CD14-positive monocyte (primary cell): ENCODE data around the gene SIX2. TPM values are rescaled to one million over a fixed set of nuclear protein-coding genes. Genes with fewer than 3 reads are reported as not detected.

Experiments
- DNase-seq, 3 donors: peaks; one replicate each; pipeline ENCODE4 v3.0.0-alpha.2; 2011 to 2022
- H2AFZ ChIP-seq: 2 replicates; pipeline ENCODE4 v1.6.0; 2012; ENCODE audit warnings: mild to moderate bottlenecking, low read depth, low read length, inconsistent platforms; ENCODE audit not compliant: insufficient read depth, poor library complexity, severe bottlenecking
- H3K27ac ChIP-seq, 2 donors: 1 replicate in 1 of 2; 2 replicates in 1 of 2; pipeline ENCODE4 v1.5.1; 2012 to 2013; ENCODE audit warnings: low read length in 2 of 2, control low read depth in 1 of 2, inconsistent platforms in 1 of 2, low read depth in 1 of 2, mild to moderate bottlenecking in 1 of 2
- H3K27me3 ChIP-seq, 2 donors: one replicate each; pipeline versions ENCODE4 v1.6.0 to v1.6.1; 2011 to 2013; ENCODE audit warnings: low read length in 2 of 2; ENCODE audit not compliant: control insufficient read depth in 2 of 2, insufficient read depth in 2 of 2
- H3K36me3 ChIP-seq, 2 donors: replicated peaks in 1 of 2; 1 replicate in 1 of 2; 2 replicates in 1 of 2; pipeline versions ENCODE4 v1.5.1 to v1.6.1; 2012 to 2013; ENCODE audit warnings: low read length in 2 of 2, control low read depth in 1 of 2, inconsistent platforms in 1 of 2, mild to moderate bottlenecking in 1 of 2; ENCODE audit not compliant: insufficient read depth in 2 of 2, control insufficient read depth in 1 of 2
- H3K4me1 ChIP-seq, 2 donors: 1 replicate in 1 of 2; 2 replicates in 1 of 2; pipeline versions ENCODE4 v1.5.1 to v1.6.1; 2012 to 2013; ENCODE audit warnings: low read length in 2 of 2, control low read depth in 1 of 2, inconsistent platforms in 1 of 2, mild to moderate bottlenecking in 1 of 2, moderate library complexity in 1 of 2; ENCODE audit not compliant: insufficient read depth in 2 of 2, control insufficient read depth in 1 of 2
- H3K4me2 ChIP-seq: replicated peaks from 2 replicates; pipeline ENCODE3; 2012; ENCODE audit warnings: low read length, moderate library complexity, mild to moderate bottlenecking; ENCODE audit not compliant: poor library complexity, severe bottlenecking; ENCODE audit errors: extremely low read depth
- H3K4me3 ChIP-seq, 3 experiments: fragments of 200-600 bp in 1 of 3; sonication (generic) in 1 of 3; replicated peaks in 1 of 3; 1 replicate in 2 of 3; 2 replicates in 1 of 3; pipeline ENCODE4 v1.5.1; 2011 to 2013; ENCODE audit warnings: low read length in 3 of 3, mild to moderate bottlenecking in 3 of 3, control low read depth in 2 of 3, low read depth in 2 of 3, inconsistent platforms in 1 of 3, moderate library complexity in 1 of 3
- H3K79me2 ChIP-seq: 2 replicates; pipeline ENCODE4 v1.6.0; 2012; ENCODE audit warnings: mild to moderate bottlenecking, control low read depth, inconsistent platforms, low read length, moderate library complexity; ENCODE audit not compliant: insufficient read depth
- H3K9ac ChIP-seq: 2 replicates; pipeline ENCODE4 v1.6.0; 2017; ENCODE audit warnings: low read length, mild to moderate bottlenecking; ENCODE audit not compliant: insufficient read depth, poor library complexity, severe bottlenecking
- H3K9me3 ChIP-seq, 2 donors: replicated peaks in 1 of 2; 1 replicate in 1 of 2; 2 replicates in 1 of 2; pipeline versions ENCODE4 v1.5.1 to v1.6.1; 2012 to 2013; ENCODE audit warnings: low read length in 2 of 2, control low read depth in 1 of 2; ENCODE audit not compliant: control insufficient read depth in 1 of 2, insufficient read depth in 1 of 2
- H4K20me1 ChIP-seq: 2 replicates; pipeline ENCODE4 v1.6.0; 2012; ENCODE audit warnings: mild to moderate bottlenecking, low read length, control low read depth, moderate library complexity; ENCODE audit not compliant: insufficient read depth
- H3K27ac Mint-ChIP-seq, 7 donors: one replicate each; pipeline ENCODE4 v1.8.0; 2020; ENCODE audit warnings: mild to moderate bottlenecking in 7 of 7, mixed read lengths in 7 of 7, moderate library complexity in 6 of 7, inconsistent platforms in 2 of 7
- H3K27me3 Mint-ChIP-seq, 3 donors: one replicate each; pipeline ENCODE4 v1.8.0; 2021 to 2022; ENCODE audit warnings: low read depth in 3 of 3, mild to moderate bottlenecking in 3 of 3, mixed read lengths in 3 of 3, moderate library complexity in 3 of 3, inconsistent platforms in 1 of 3
- H3K36me3 Mint-ChIP-seq, 2 donors: one replicate each; pipeline ENCODE4 v1.8.0; 2020; ENCODE audit warnings: mixed read lengths in 2 of 2, inconsistent platforms in 1 of 2, mild to moderate bottlenecking in 1 of 2
- H3K4me1 Mint-ChIP-seq: one replicate; pipeline ENCODE4 v1.8.0; 2020; ENCODE audit warnings: mild to moderate bottlenecking, mixed read lengths
- H3K4me3 Mint-ChIP-seq, 2 donors: one replicate each; pipeline ENCODE4 v1.8.0; 2020; ENCODE audit warnings: mild to moderate bottlenecking in 2 of 2, mixed read lengths in 2 of 2, moderate library complexity in 1 of 2
- H3K9me3 Mint-ChIP-seq, 7 donors: one replicate each; pipeline ENCODE4 v1.8.0; 2020 to 2022; ENCODE audit warnings: mixed read lengths in 7 of 7, mild to moderate bottlenecking in 6 of 7, moderate library complexity in 6 of 7, inconsistent platforms in 2 of 7
- WGBS: methylation state at CpG from one replicate; pipeline ENCODE4 v1.1.5; 2013; ENCODE audit warnings: missing lambda C conversion rate; ENCODE audit not compliant: insufficient coverage; 5-methylcytosine and 5-hydroxymethylcytosine counted together
- intact Hi-C, 2 donors: fragments of 100-400 bp; cut with micrococcal nuclease; formaldehyde crosslinking; loops; one replicate each; pipeline versions ENCODE4 v1.15.0 to v1.15.1; 2023
- polyA plus RNA-seq, 3 donors: library from polyadenylated mRNA; depleted of rRNA in 1 of 3; unstranded in 2 of 3; stranded (reverse) in 1 of 3; fragments of 300-500 nt in 2 of 3; fragments of >200 nt in 1 of 3; fragmentation: Illumina TruSeq in 2 of 3; gene quantifications; 1 replicate in 2 of 3; 2 replicates in 1 of 3; pipeline ENCODE4 v1.2.3, GENCODE V29; 2012 to 2021
- TF ChIP-seq, protein P1 (sequence below): fragments of 200-600 bp; IDR thresholded peaks from one replicate; pipeline ENCODE4 v1.8.0; 2022; ENCODE audit warnings: antibody characterized with exemption, mild to moderate bottlenecking

SIX2 gene
- polyA plus RNA-seq, 3 donors = not detected

DNA sequence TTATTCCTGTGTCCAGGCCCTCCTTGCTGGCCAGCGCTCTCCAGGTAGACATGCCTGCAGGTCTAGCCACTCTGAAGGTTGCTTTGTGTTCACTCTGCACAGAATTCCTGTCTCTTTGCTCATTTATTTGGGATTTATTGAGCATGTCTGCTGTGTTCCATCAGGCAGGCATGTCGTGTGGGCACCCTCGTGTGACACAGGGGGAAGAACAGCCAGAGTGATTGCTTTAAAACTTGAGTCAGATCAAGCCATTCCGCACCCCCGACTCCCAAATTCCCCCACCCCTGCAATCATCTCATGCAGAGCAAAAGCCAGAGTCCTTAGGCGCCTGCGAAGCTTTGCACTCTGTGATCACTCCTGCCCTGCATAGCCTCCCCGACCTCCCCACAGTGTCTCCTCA, 44.7 kb upstream of the SIX2 start:
- no peaks in the 10 kb centered on the region for H3K36me3 ChIP-seq
- 85% methylated on average over 5 of the region's 8 CpGs for WGBS
- Mint-ChIP-seq H3K36me3 (no peaks in the 10 kb centered on the region), H3K4me1 (no peaks in the 10 kb centered on the region), H3K4me3 (no peak overlapping the region), H3K27ac (peak overlapping the region in 1 of 7 donors; percentile 11), H3K9me3 (peaks cover 0 to 4% (median 2%) of the 10 kb centered on the region in 7 donors), H3K27me3 (peaks cover 6 to 10% (median 7%) of the 10 kb centered on the region in 3 donors)
- TF ChIP-seq, protein P1, sequence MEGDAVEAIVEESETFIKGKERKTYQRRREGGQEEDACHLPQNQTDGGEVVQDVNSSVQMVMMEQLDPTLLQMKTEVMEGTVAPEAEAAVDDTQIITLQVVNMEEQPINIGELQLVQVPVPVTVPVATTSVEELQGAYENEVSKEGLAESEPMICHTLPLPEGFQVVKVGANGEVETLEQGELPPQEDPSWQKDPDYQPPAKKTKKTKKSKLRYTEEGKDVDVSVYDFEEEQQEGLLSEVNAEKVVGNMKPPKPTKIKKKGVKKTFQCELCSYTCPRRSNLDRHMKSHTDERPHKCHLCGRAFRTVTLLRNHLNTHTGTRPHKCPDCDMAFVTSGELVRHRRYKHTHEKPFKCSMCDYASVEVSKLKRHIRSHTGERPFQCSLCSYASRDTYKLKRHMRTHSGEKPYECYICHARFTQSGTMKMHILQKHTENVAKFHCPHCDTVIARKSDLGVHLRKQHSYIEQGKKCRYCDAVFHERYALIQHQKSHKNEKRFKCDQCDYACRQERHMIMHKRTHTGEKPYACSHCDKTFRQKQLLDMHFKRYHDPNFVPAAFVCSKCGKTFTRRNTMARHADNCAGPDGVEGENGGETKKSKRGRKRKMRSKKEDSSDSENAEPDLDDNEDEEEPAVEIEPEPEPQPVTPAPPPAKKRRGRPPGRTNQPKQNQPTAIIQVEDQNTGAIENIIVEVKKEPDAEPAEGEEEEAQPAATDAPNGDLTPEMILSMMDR = no peak
- no peak overlapping the region for H3K4me2 ChIP-seq
- H4K20me1 ChIP-seq = no peaks in the 10 kb centered on the region
- H3K27me3 ChIP-seq = no peaks in the 10 kb centered on the region
- no peak overlapping the region for H2AFZ ChIP-seq
- no peak overlapping the region for H3K27ac ChIP-seq
- DNase-seq = no peak
- H3K9me3 ChIP-seq = no peaks in the 10 kb centered on the region
- intact Hi-C loops = no loop called here
- H3K9ac ChIP-seq = no peak overlapping the region
- H3K79me2 ChIP-seq = no peaks in the 10 kb centered on the region
- H3K4me3 ChIP-seq = no peak overlapping the region
- no peaks in the 10 kb centered on the region for H3K4me1 ChIP-seq

DNA sequence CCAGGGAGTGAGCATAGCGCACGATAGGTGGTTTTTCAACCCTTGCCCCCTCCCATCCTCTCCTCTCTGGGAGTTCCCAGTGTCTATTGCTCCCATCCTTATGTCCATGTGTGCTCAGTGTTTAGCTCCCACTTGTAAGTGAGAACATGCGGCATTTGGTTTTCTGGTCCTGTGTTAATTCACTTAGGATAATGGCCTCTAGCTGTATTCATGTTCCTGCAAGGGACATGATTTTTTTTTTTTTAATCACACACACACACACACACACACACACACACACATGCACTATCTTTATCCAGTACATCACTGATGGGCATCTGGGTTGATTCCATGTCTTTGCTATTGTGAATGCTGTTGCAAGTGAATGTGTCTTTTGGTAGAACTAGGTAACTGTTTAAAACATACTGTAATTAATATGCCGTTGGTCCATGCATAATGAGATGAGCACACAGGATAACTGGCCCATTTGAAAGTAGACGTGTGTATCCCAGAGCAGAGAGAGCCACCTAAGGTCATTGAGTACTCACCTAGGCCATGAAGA, 43.2 kb upstream of the SIX2 start:
- Mint-ChIP-seq H3K27me3 (peaks cover 4 to 12% (median 7%) of the 10 kb centered on the region in 3 donors), H3K4me3 (no peak overlapping the region)
- TF ChIP-seq, protein P1 = no peak

More for the DNA sequence above, 43.2 kb upstream of the SIX2 start:
- Histone ChIP-seq H3K9ac (no peak overlapping the region), H3K27ac (no peak overlapping the region), H3K4me3 (no peak overlapping the region), H3K4me1 (no peaks in the 10 kb centered on the region), H3K4me2 (no peak overlapping the region), H3K9me3 (no peaks in the 10 kb centered on the region), H3K27me3 (no peaks in the 10 kb centered on the region), H3K36me3 (no peaks in the 10 kb centered on the region), H2AFZ (no peak overlapping the region), H4K20me1 (no peaks in the 10 kb centered on the region), H3K79me2 (no peaks in the 10 kb centered on the region)
- WGBS = 100% methylated on average over 2 of the region's 5 CpGs
- H3K36me3 Mint-ChIP-seq = no peaks in the 10 kb centered on the region
- H3K4me1 Mint-ChIP-seq = no peaks in the 10 kb centered on the region
- intact Hi-C loops = no loop called here
- H3K9me3 Mint-ChIP-seq = peaks cover 0 to 2% (median 0%) of the 10 kb centered on the region in 7 donors
- no peak overlapping the region for H3K27ac Mint-ChIP-seq
- DNase-seq = no peak
